Prostate gland (tissue), 2 donors: ENCODE data around the gene DPYD.

ENCODE experiments used
- CTCF ChIP-seq, 4 experiments: fragments of 200-600 bp in 2 of 4; fragments of 450-650 bp in 2 of 4; sonication (generic) in 2 of 4; IDR thresholded peaks; 1 replicate in 3 of 4; 2 replicates in 1 of 4; pipeline ENCODE4 v1.5.1; 2016 to 2019; ENCODE audit warnings: antibody characterized with exemption in 4 of 4, mild to moderate bottlenecking in 2 of 4, moderate library complexity in 2 of 4
- POLR2A ChIP-seq: fragments of 450-650 bp; IDR thresholded peaks from one replicate; pipeline ENCODE4 v1.6.1; 2016; ENCODE audit warnings: antibody characterized with exemption, mild to moderate bottlenecking

- TF ChIP-seq POLR2A: no peak
- no peak for TF ChIP-seq CTCF (IDR thresholded peaks at IDR 0.05)
Measured at GRCh38 chr1:97135972-97136371, 784.9 kb downstream of the DPYD start.
